NOMO-1 treated with dmso at 0.1 percent for 144 hours (cell line): Measurements from ENCODE around the gene DNAJB13.
"Not testable (repeated sequence)": the region's sequence is repeated elsewhere in the genome, so short reads cannot be mapped to it uniquely, and the experiment has no call there.

Experiments used
- DNase-seq: peaks from one replicate; lab custom pipeline; 2025; ENCODE audit not compliant: unreplicated experiment; lab: John Stamatoyannopoulos, UW

The DNAJB13 gene

GRCh38 chr11:73976451-73977151 lies 25.8 kb downstream of the DNAJB13 start:
- no peak for DNase-seq

GRCh38 chr11:73977856-73978519 lies 27.2 kb downstream of the DNAJB13 start:
- DNase-seq, result no peak

- no peak for DNase-seq
These were observed 27.8 kb downstream of the DNAJB13 start for GRCh38 chr11:73978576-73979086.

- peak; percentile 75 for DNase-seq
These were observed 29.5 kb downstream of the DNAJB13 start for GRCh38 chr11:73980001-73980961.

GRCh38 chr11:73981051-73981805 lies 30.4 kb downstream of the DNAJB13 start:
- no peak for DNase-seq

GRCh38 chr11:73982595-73982989 lies 31.8 kb downstream of the DNAJB13 start, which contains the start of gene UCP2:
Gene UCP2, minus strand, starts transcription at chr11:73982843. Its CDS starts 4,465 bp downstream, at chr11:73978378.
- DNase-seq, result peak; percentile 86

- DNase-seq, result peak; percentile 99
These were observed 32.3 kb downstream of the DNAJB13 start for GRCh38 chr11:73982990-73983740.

- peak; percentile 22 for DNase-seq
These were observed 33.1 kb downstream of the DNAJB13 start for GRCh38 chr11:73983741-73984538.

- DNase-seq, result not testable (repeated sequence)
These were observed 34.8 kb downstream of the DNAJB13 start for GRCh38 chr11:73985661-73986060.

GRCh38 chr11:73988227-73988626 lies 37.4 kb downstream of the DNAJB13 start:
- DNase-seq, result no peak

GRCh38 chr11:73989156-73989555 lies 38.3 kb downstream of the DNAJB13 start:
- DNase-seq, result no peak

- DNase-seq, result no peak
These were observed 39.9 kb downstream of the DNAJB13 start for GRCh38 chr11:73990730-73991129.

GRCh38 chr11:73991471-73992006 lies 40.7 kb downstream of the DNAJB13 start:
- DNase-seq, result no peak

- peak; percentile 44 for DNase-seq
These were observed 44.4 kb downstream of the DNAJB13 start for GRCh38 chr11:73995247-73995646.

- DNase-seq, result no peak
These were observed 44.9 kb downstream of the DNAJB13 start for GRCh38 chr11:73995731-73996130.

GRCh38 chr11:73996161-73996747 lies 45.4 kb downstream of the DNAJB13 start:
- DNase-seq, result no peak

GRCh38 chr11:73997120-73997770 lies 46.4 kb downstream of the DNAJB13 start:
- no peak for DNase-seq
